Upper lobe of left lung (tissue), 6 donors: ENCODE measurements around the gene PPTC7. TPM values are rescaled to one million over a fixed set of nuclear protein-coding genes. Genes with fewer than 3 reads are reported as not detected.
A peak's percentile ranks its signal among the peaks of the same experiment; 100 is the strongest.

Experiments used
- ATAC-seq, 2 donors: fragments of 200-7000 bp; cut with Tn5 transposase; one replicate each; pipeline ENCODE4 v1.9.1; 2022; ENCODE audit warnings: mild to moderate bottlenecking in 2 of 2, moderate library complexity in 2 of 2; ENCODE audit not compliant: low FRiP score in 2 of 2
- DNase-seq, 2 donors: peaks; one replicate each; pipeline ENCODE4 v3.0.0-alpha.2; 2019 to 2020
- H3K27ac ChIP-seq, 4 donors: fragments of 200-600 bp; sonication (generic); one replicate each; pipeline ENCODE4 v1.5.1; 2016 to 2019
- H3K27me3 ChIP-seq, 4 donors: fragments of 200-600 bp; sonication (generic); one replicate each; pipeline ENCODE4 v1.5.1; 2017 to 2019
- H3K36me3 ChIP-seq, 4 donors: fragments of 200-600 bp; sonication (generic); one replicate each; pipeline ENCODE4 v1.5.1; 2016 to 2019
- H3K4me1 ChIP-seq, 4 donors: fragments of 200-600 bp; sonication (generic); one replicate each; pipeline ENCODE4 v1.5.1; 2018 to 2019
- H3K4me3 ChIP-seq, 4 donors: fragments of 200-600 bp; sonication (generic); one replicate each; pipeline ENCODE4 v1.5.1; 2017 to 2019; ENCODE audit warnings: mild to moderate bottlenecking in 2 of 4, moderate library complexity in 1 of 4
- H3K9me3 ChIP-seq, 4 donors: fragments of 200-600 bp; sonication (generic); one replicate each; pipeline ENCODE4 v1.5.1; 2018 to 2019
- EP300 ChIP-seq, 4 donors: sonication (generic); formaldehyde crosslinking; IDR thresholded peaks; one replicate each; pipeline ENCODE4 v1.5.1; 2017; ENCODE audit warnings: antibody characterized with exemption in 4 of 4, control low read depth in 2 of 4
- POLR2A ChIP-seq, 4 donors: fragments of 450-650 bp; IDR thresholded peaks; one replicate each; pipeline ENCODE4 v1.5.1; 2016 to 2017; ENCODE audit warnings: antibody characterized with exemption in 4 of 4, mild to moderate bottlenecking in 2 of 4
- POLR2AphosphoS5 ChIP-seq, 2 donors: sonication (generic); formaldehyde crosslinking; IDR thresholded peaks; one replicate each; pipeline ENCODE4 v1.5.1; 2017; ENCODE audit warnings: antibody characterized with exemption in 2 of 2
- WGBS, 2 donors: methylation state at CpG; one replicate each; pipeline ENCODE4 v1.1.5; 2017 to 2018; 5-methylcytosine and 5-hydroxymethylcytosine counted together
- total RNA-seq, 6 donors: library from RNA; depleted of rRNA in 4 of 6; stranded (reverse); fragments of >200 nt in 4 of 6; gene quantifications; one replicate each; pipeline versions ENCODE4 v1.1.0 to v1.2.1, GENCODE V29; 2016 to 2021
- TF ChIP-seq, protein P1 (sequence below), 6 experiments: fragments of 450-650 bp in 4 of 6; fragments of 200-600 bp in 2 of 6; sonication (generic) in 2 of 6; IDR thresholded peaks; one replicate each; pipeline ENCODE4 v1.5.1; 2016 to 2019; ENCODE audit warnings: antibody characterized with exemption in 6 of 6
- donor health status: DM: no; HTN: no; CAD: no; lungs with moderate emphysema.
- donor health status: DM: no; HTN: yes; CAD: no; lungs with severe emphysema.

Gene PPTC7
- total RNA-seq, 6 donors from 2014 or later: 22.0 to 40.8 (median 25.2) TPM

DNA sequence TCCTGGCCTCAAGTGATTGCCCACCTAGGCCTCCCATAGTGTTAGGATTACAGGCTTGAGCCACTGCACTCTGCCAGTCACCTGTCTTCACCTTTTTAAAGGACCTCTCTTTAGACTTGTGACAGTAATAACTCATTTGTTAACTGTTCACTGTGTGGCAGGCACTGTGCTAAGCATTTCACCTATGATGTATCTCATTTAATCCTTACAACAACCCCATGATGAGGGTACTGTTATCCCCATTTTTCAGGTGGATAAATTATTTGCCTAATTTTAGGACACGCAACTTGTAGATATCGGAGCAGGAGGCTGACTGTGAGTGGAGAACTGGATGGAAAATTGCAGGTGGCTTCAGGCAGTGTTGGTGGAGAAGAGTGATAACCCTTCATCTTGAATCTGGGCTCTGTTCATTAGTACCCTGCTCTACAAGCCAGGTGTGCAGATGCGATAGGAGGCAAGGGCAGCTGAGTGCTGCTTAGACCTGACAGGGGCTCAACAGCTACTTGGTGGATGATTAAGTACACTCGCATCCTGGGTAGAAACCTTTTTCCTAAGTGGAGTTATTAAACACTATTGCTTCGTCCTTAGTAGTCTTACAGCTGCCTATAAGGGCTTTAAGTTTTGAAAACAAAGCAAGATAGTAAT lies 33.5 kb upstream of the PPTC7 start:
- Histone ChIP-seq H3K9me3 (no peaks in the 10 kb centered on the region), H3K4me3 (no peak overlapping the region), H3K27me3 (no peaks in the 10 kb centered on the region), H3K36me3 (no peaks in the 10 kb centered on the region), H3K27ac (no peak overlapping the region), H3K4me1 (peaks cover 6 to 15% (median 10%) of the 10 kb centered on the region in 4 donors)
- ATAC-seq: no peak
- WGBS, 2 donors: 96% methylated on average over 5 of the region's 5 CpGs
- DNase-seq: no peak
- no peak for TF ChIP-seq EP300 (IDR thresholded peaks at IDR 0.05)
- TF ChIP-seq, protein P1, sequence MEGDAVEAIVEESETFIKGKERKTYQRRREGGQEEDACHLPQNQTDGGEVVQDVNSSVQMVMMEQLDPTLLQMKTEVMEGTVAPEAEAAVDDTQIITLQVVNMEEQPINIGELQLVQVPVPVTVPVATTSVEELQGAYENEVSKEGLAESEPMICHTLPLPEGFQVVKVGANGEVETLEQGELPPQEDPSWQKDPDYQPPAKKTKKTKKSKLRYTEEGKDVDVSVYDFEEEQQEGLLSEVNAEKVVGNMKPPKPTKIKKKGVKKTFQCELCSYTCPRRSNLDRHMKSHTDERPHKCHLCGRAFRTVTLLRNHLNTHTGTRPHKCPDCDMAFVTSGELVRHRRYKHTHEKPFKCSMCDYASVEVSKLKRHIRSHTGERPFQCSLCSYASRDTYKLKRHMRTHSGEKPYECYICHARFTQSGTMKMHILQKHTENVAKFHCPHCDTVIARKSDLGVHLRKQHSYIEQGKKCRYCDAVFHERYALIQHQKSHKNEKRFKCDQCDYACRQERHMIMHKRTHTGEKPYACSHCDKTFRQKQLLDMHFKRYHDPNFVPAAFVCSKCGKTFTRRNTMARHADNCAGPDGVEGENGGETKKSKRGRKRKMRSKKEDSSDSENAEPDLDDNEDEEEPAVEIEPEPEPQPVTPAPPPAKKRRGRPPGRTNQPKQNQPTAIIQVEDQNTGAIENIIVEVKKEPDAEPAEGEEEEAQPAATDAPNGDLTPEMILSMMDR (IDR thresholded peaks at IDR 0.05): no peak
- no peak for TF ChIP-seq POLR2AphosphoS5 (IDR thresholded peaks at IDR 0.05)
- no peak for TF ChIP-seq POLR2A (IDR thresholded peaks at IDR 0.05)

DNA sequence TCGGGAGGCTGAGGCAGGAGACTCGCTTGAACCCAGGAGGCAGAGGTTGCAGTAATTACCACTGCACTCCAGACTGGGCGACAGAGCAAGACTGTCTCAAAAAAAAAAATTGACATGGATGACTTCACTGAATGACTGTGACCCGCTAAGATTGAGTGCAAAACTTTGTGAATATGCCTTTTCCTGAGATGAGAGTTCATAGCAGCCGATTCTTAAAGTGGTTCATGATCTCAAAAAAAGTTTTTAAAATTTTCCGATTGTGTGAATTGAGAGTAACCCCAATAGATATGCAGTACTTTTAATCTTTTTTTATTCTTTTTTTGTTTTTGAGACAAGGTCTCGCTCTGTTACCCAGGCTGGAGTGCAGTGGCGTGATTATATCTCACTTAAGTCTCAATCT lies 32.1 kb upstream of the PPTC7 start:
- no peak for ATAC-seq
- DNase-seq: no peak
- 83 to 91% methylated on average over 8 of the region's 8 CpGs for WGBS, 2 donors
- Histone ChIP-seq H3K9me3 (no peaks in the 10 kb centered on the region), H3K36me3 (no peaks in the 10 kb centered on the region), H3K27me3 (no peaks in the 10 kb centered on the region), H3K27ac (no peak overlapping the region), H3K4me1 (peaks cover 6 to 15% (median 10%) of the 10 kb centered on the region in 4 donors), H3K4me3 (no peak overlapping the region)
- TF ChIP-seq, protein P1 (IDR thresholded peaks at IDR 0.05): no peak
- TF ChIP-seq EP300 (IDR thresholded peaks at IDR 0.05): no peak

DNA sequence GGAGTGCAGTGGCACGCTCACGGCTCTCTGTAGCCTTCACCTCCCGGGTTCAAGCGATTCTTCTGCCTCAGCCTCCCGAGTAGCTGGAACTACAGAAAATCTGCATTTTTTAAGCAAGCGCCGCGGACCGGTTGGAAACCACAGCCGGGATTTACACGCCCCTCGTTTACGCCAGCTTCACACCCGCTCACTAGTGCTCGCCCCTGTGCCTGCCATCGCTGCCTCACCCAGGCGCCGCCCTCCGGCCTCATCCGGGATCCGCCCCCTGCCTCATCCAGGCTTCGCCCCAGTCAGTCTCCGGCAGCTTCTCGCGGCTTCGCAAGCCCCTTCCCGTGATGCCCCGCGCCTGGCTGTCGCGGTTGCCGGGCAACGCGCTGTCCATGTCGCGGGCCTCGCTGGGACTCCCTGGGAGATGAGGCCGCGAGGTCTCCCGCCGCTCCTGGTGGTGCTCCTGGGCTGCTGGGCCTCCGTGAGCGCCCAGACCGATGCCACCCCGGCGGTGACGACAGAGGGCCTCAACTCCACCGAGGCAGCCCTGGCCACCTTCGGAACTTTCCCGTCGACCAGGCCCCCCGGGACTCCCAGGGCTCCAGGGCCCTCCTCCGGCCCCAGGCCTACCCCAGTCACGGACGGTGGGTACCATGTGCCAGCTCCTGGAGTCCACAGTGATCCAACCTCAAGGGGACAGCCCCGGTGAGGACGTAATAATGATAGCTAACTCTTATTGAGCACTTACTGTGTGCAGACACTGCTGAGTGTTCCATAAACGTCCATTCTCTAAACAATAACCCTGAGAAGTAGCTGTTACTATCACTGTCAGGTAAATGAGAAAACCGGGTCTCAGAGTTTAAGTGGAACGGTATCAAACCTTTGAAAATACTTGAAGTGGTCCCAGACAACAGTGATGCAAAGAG lies 30.9 kb upstream of the PPTC7 start, which contains the start of gene TCTN1:
Gene TCTN1 (plus strand): TSS at position 359 of the 914 bp plus-strand sequence. CDS start 54 bp downstream, at position 413.
- Histone ChIP-seq H3K27me3 (no peaks in the 10 kb centered on the region), H3K36me3 (no peaks in the 10 kb centered on the region), H3K4me3 (peak within 1 kb of the TSS; percentile 60 to 87 (median 69)), H3K4me1 (peaks cover 6 to 15% (median 10%) of the 10 kb centered on the region in 4 donors), H3K27ac (peak within 1 kb of the TSS; percentile 34 to 83 (median 78)), H3K9me3 (no peaks in the 10 kb centered on the region)
- ATAC-seq (peak; percentile 99 to 100), DNase-seq (peak; percentile 98 to 99)
- WGBS, 2 donors: 2 to 8% methylated on average over 13 to 44 of the region's 60 CpGs
- TF ChIP-seq EP300 (IDR thresholded peaks at IDR 0.05) (peak in 1 of 4 donors; percentile 44), POLR2A (IDR thresholded peaks at IDR 0.05) (peak in 1 of 4 donors; percentile 74), POLR2AphosphoS5 (IDR thresholded peaks at IDR 0.05) (peak; percentile 64 to 91)
- TF ChIP-seq, protein P1 (IDR thresholded peaks at IDR 0.05): peak in 4 of 6 experiments; percentile 6 to 52 (median 44)

DNA sequence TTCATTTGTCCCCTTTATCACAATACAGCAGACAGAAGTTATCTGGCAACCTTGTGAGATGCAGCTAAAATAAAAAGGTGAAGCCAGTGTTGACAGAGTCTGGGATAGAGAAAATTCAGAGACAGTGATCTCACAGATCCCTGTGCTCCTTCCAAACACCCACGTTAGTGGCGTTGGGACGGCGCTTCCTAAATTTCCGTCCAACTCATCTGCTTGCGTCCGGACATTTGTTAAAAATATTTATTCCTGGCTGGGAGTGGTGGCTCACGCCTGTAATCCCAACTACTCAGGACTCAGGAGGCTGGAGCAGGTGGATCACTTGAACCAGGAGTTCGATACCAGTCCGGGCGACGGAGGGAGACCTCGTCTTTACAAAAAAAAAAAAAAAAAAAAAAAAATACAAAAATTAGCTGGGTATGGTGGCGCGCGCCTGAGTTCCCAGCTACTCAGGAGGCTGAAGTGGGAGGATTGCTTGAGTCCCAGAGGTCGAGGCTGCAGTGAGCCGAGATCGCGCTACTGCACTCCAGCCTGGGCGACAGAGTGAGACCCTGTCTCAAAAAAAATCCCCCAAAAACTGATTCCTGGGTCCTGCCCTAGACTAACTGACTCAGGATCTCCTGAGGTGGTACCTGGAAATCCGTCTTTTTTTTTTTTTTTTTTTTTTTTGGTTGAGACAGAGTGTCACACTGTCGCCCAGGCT lies 30.1 kb upstream of the PPTC7 start:
- no peak for DNase-seq

More for the DNA sequence above, 30.1 kb upstream of the PPTC7 start:
- no peak for TF ChIP-seq POLR2A (IDR thresholded peaks at IDR 0.05)
- TF ChIP-seq, protein P1 (IDR thresholded peaks at IDR 0.05): no peak
- TF ChIP-seq EP300 (IDR thresholded peaks at IDR 0.05): no peak
- no peak for TF ChIP-seq POLR2AphosphoS5 (IDR thresholded peaks at IDR 0.05)
- H3K36me3 ChIP-seq: no peaks in the 10 kb centered on the region
- peak overlapping the region; percentile 34 to 83 (median 78) for H3K27ac ChIP-seq
- peak in 1 of 2 donors; percentile 3 for ATAC-seq
- no peaks in the 10 kb centered on the region for H3K27me3 ChIP-seq
- 68 to 76% methylated on average over 22 to 23 of the region's 23 CpGs for WGBS, 2 donors
- no peaks in the 10 kb centered on the region for H3K9me3 ChIP-seq
- H3K4me1 ChIP-seq: peaks cover 6 to 15% (median 10%) of the 10 kb centered on the region in 4 donors
- peak overlapping the region; percentile 40 to 87 (median 62) for H3K4me3 ChIP-seq
